ENCODE measurements around the gene IRF8. TPM values are rescaled to one million over a fixed set of nuclear protein-coding genes. Genes with fewer than 3 reads are reported as not detected.

The IRF8 gene
- total RNA-seq, 4 donors from 2014 or later: 1.5 to 3.1 (median 2.8) TPM

DNA sequence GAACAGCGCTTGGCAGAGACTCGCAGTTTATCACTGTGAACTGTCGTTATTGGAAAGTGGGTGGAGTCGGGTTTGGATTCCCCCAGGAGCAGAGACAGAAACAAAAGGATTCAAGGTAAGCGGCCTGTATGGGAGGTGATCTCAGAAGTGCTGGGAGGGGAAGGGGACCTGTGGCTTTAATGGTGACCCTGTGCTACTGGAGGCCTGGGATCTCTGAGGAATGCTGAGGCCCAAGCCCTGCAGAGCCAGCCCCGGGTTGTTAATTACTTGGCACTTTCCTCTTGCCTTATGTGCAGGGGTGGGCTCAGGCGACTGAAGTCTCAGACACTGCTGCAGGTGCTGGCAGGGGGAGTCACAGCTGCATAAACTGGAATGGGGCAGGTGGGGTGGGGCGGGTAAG is 27.4 kb downstream of the IRF8 start:
- H3K27me3 ChIP-seq: peaks cover 6 to 37% (median 9%) of the 10 kb centered on the region in 3 donors
- in situ Hi-C loops (cut with MboI; ENCODE audit: low sequenced_read_pairs in 4 of 4): no loop called here
- intact Hi-C loops (cut with DNase I; ENCODE audit: low total_unique reads): no loop called here
- TF ChIP-seq CTCF (IDR thresholded peaks at IDR 0.05 in 4 of 5, conservative IDR thresholded peaks at IDR 0.05 in 1 of 5) (no peak), POLR2A (IDR thresholded peaks at IDR 0.05) (no peak)
- DNase-seq (no peak), ATAC-seq (no peak)
- no peaks in the 10 kb centered on the region for H3K4me1 ChIP-seq
- H3K36me3 ChIP-seq: no peaks in the 10 kb centered on the region
- no peak overlapping the region for H3K4me3 ChIP-seq
- no peak overlapping the region for H3K27ac ChIP-seq
- H3K9me3 ChIP-seq: no peaks in the 10 kb centered on the region

DNA sequence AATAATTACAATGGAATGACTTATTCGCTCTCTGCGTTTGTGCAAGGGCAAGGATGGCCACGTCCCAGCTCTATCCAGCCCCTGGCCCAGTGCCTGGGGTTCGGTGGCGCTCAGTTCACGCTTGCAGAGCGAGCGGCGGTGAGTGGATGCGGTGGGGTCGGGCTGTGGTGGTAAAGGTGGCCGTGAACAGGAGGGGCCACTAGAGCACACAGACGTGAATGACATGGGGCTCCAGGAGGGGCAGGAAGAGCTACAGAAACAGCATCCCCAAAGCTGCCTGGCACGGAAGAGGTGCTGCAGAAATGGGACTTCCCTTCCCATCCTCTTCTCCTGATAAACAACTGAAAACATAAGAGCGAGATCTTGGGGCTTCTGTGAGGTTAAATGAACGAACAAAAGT is 28.4 kb downstream of the IRF8 start:
- DNase-seq: no peak
- H3K27ac ChIP-seq: no peak overlapping the region
- in situ Hi-C loops (cut with MboI; ENCODE audit: low sequenced_read_pairs in 4 of 4): no loop called here

DNA sequence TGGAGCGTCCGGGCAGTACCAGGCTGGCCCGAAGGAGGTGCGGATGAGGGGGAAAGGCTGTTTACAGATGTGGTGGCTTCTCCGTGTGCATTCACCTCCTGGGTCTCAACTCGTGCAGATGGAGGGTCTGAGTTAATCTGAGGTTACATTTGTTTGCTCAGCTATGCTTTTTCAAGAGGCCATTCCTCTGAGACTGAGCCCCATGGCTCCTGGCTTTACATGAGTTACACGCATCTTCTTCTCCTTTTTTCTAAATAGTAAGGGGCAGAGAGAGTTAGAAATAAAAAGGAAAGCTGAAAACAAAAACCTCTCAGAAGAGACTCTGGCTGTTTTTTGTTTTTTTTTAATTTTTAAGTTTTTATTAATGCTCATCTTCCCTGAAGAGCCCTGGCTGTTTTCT is 29.0 kb downstream of the IRF8 start:
- intact Hi-C loops (cut with DNase I; ENCODE audit: low total_unique reads) (no loop called here), in situ Hi-C loops (cut with MboI; ENCODE audit: low sequenced_read_pairs in 4 of 4) (no loop called here)
- Histone ChIP-seq H3K4me1 (no peaks in the 10 kb centered on the region), H3K4me3 (no peak overlapping the region), H3K27me3 (peaks cover 6 to 37% (median 9%) of the 10 kb centered on the region in 3 donors), H3K9me3 (no peaks in the 10 kb centered on the region), H3K27ac (no peak overlapping the region), H3K36me3 (no peaks in the 10 kb centered on the region)
- TF ChIP-seq CTCF (IDR thresholded peaks at IDR 0.05 in 4 of 5, conservative IDR thresholded peaks at IDR 0.05 in 1 of 5) (no peak), POLR2A (IDR thresholded peaks at IDR 0.05) (no peak)
- ATAC-seq: no peak
- DNase-seq: no peak

More for the DNA sequence above, 28.4 kb downstream of the IRF8 start:
- peaks cover 6 to 37% (median 9%) of the 10 kb centered on the region in 3 donors for H3K27me3 ChIP-seq
- intact Hi-C loops (cut with DNase I; ENCODE audit: low total_unique reads): no loop called here
- ATAC-seq: no peak
- no peaks in the 10 kb centered on the region for H3K36me3 ChIP-seq
- no peak for TF ChIP-seq POLR2A (IDR thresholded peaks at IDR 0.05)
- TF ChIP-seq CTCF (IDR thresholded peaks at IDR 0.05 in 4 of 5, conservative IDR thresholded peaks at IDR 0.05 in 1 of 5): no peak
- H3K4me1 ChIP-seq: no peaks in the 10 kb centered on the region
- H3K4me3 ChIP-seq: no peak overlapping the region
- H3K9me3 ChIP-seq: no peaks in the 10 kb centered on the region

GRCh38 chr16:85928401-85928820 is 29.4 kb downstream of the IRF8 start:
- H3K36me3 ChIP-seq: no peaks in the 10 kb centered on the region
- intact Hi-C loops (cut with DNase I; ENCODE audit: low total_unique reads): no loop called here
- in situ Hi-C loops (cut with MboI; ENCODE audit: low sequenced_read_pairs in 4 of 4): no loop called here
- no peak for TF ChIP-seq POLR2A (IDR thresholded peaks at IDR 0.05)
- no peak for TF ChIP-seq CTCF (IDR thresholded peaks at IDR 0.05 in 4 of 5, conservative IDR thresholded peaks at IDR 0.05 in 1 of 5)
- no peak overlapping the region for H3K4me3 ChIP-seq
- ATAC-seq (peak; percentile 21 to 45), DNase-seq (peak; percentile 13 to 37)
- no peaks in the 10 kb centered on the region for H3K4me1 ChIP-seq
- peaks cover 4 to 33% (median 9%) of the 10 kb centered on the region in 3 donors for H3K27me3 ChIP-seq
- H3K27ac ChIP-seq: no peak overlapping the region
- no peaks in the 10 kb centered on the region for H3K9me3 ChIP-seq

GRCh38 chr16:85929259-85929721 is 30.3 kb downstream of the IRF8 start:
- no peak for ATAC-seq
- Histone ChIP-seq H3K27ac (no peak overlapping the region), H3K27me3 (peaks cover 3 to 28% (median 4%) of the 10 kb centered on the region in 3 donors), H3K36me3 (no peaks in the 10 kb centered on the region), H3K9me3 (no peaks in the 10 kb centered on the region), H3K4me3 (no peak overlapping the region), H3K4me1 (no peaks in the 10 kb centered on the region)
- TF ChIP-seq CTCF (IDR thresholded peaks at IDR 0.05 in 4 of 5, conservative IDR thresholded peaks at IDR 0.05 in 1 of 5) (no peak), POLR2A (IDR thresholded peaks at IDR 0.05) (no peak)
- intact Hi-C loops (cut with DNase I; ENCODE audit: low total_unique reads): no loop called here
- in situ Hi-C loops (cut with MboI; ENCODE audit: low sequenced_read_pairs in 4 of 4): no loop called here
- no peak for DNase-seq

All from gastrocnemius medialis (tissue), 4 donors.